Neutrophil (primary cell): Measurements from ENCODE around the gene ACADS.

Experiments used
- H3K27ac ChIP-seq: fragments of 200-600 bp; sonication (generic); 2 replicates; pipeline ENCODE4 v1.5.1; 2016; ENCODE audit warnings: mild to moderate bottlenecking, moderate library complexity
- H3K27me3 ChIP-seq: fragments of 200-600 bp; sonication (generic); 2 replicates; pipeline ENCODE4 v1.6.0; 2016; ENCODE audit warnings: mild to moderate bottlenecking
- H3K36me3 ChIP-seq: fragments of 200-600 bp; sonication (generic); 2 replicates; pipeline ENCODE4 v1.5.1; 2017
- H3K4me1 ChIP-seq, 2 experiments: fragments of 200-600 bp in 1 of 2; sonication (generic) in 1 of 2; 1 replicate in 1 of 2; 2 replicates in 1 of 2; pipeline versions ENCODE4 v1.5.1 to v1.6.1; 2013 to 2016; ENCODE audit warnings: low read depth in 1 of 2, low read length in 1 of 2, mild to moderate bottlenecking in 1 of 2, moderate library complexity in 1 of 2; ENCODE audit not compliant: control insufficient read depth in 1 of 2, insufficient read depth in 1 of 2
- H3K4me3 ChIP-seq, 2 experiments: fragments of 200-600 bp in 1 of 2; sonication (generic) in 1 of 2; 1 replicate in 1 of 2; 2 replicates in 1 of 2; pipeline ENCODE4 v1.5.1; 2013 to 2016; ENCODE audit warnings: low read depth in 1 of 2, low read length in 1 of 2, mild to moderate bottlenecking in 1 of 2, moderate library complexity in 1 of 2
- H3K9me3 ChIP-seq: fragments of 200-600 bp; sonication (generic); 2 replicates; pipeline ENCODE4 v1.5.1; 2016
- CTCF ChIP-seq: fragments of 200-600 bp; sonication (generic); IDR thresholded peaks from 2 replicates; pipeline ENCODE4 v1.5.1; 2016; ENCODE audit warnings: antibody characterized with exemption

Gene ACADS

GRCh38 chr12:120725659-120726509, at the start of gene ACADS:
Gene ACADS (plus strand): TSS chr12:120725826. CDS start chr12:120725886, 60 bp downstream.
- Histone ChIP-seq H3K4me1 (peaks cover 12 to 14% of the 10 kb centered on the region in 2 experiments), H3K4me3 (peak within 1 kb of the TSS; percentile 80), H3K36me3 (peaks cover 41% of the 10 kb centered on the region), H3K9me3 (no peaks in the 10 kb centered on the region), H3K27ac (peak within 1 kb of the TSS; percentile 51), H3K27me3 (no peaks in the 10 kb centered on the region)
- TF ChIP-seq CTCF = peak; percentile 20

GRCh38 chr12:120677765-120678473, 47.7 kb upstream of the ACADS start:
- Histone ChIP-seq H3K27me3 (no peaks in the 10 kb centered on the region), H3K4me3 (no peak overlapping the region), H3K36me3 (no peaks in the 10 kb centered on the region), H3K27ac (no peak overlapping the region), H3K4me1 (no peaks in the 10 kb centered on the region), H3K9me3 (no peaks in the 10 kb centered on the region)
- no peak for TF ChIP-seq CTCF

- Histone ChIP-seq H3K4me3 (no peak overlapping the region), H3K36me3 (no peaks in the 10 kb centered on the region), H3K27ac (no peak overlapping the region), H3K9me3 (no peaks in the 10 kb centered on the region), H3K4me1 (no peaks in the 10 kb centered on the region), H3K27me3 (no peaks in the 10 kb centered on the region)
- no peak for TF ChIP-seq CTCF
Measured at GRCh38 chr12:120678572-120678971, 47.1 kb upstream of the ACADS start.

- no peaks in the 10 kb centered on the region for H3K27me3 ChIP-seq
- no peaks in the 10 kb centered on the region for H3K9me3 ChIP-seq
- peaks cover 7 to 8% of the 10 kb centered on the region in 2 experiments for H3K4me1 ChIP-seq
- H3K27ac ChIP-seq = no peak overlapping the region
- no peaks in the 10 kb centered on the region for H3K36me3 ChIP-seq
- TF ChIP-seq CTCF = no peak
- H3K4me3 ChIP-seq = no peak overlapping the region
Measured at GRCh38 chr12:120680165-120680738, 45.4 kb upstream of the ACADS start.

- H3K4me1 ChIP-seq = peaks cover 41 to 43% of the 10 kb centered on the region in 2 experiments
- no peak for TF ChIP-seq CTCF
- H3K27ac ChIP-seq = peak overlapping the region; percentile 33
- H3K9me3 ChIP-seq = no peaks in the 10 kb centered on the region
- no peaks in the 10 kb centered on the region for H3K36me3 ChIP-seq
- H3K4me3 ChIP-seq = no peak overlapping the region
- H3K27me3 ChIP-seq = no peaks in the 10 kb centered on the region
Measured at GRCh38 chr12:120684523-120684932, 41.1 kb upstream of the ACADS start.
